ENCODE data around the gene TOE1. TPM values are rescaled to one million over a fixed set of nuclear protein-coding genes. Genes with fewer than 3 reads are reported as not detected.

TOE1 gene
- total RNA-seq, 1 donor from 2014 or later, result 7.5 TPM

DNA sequence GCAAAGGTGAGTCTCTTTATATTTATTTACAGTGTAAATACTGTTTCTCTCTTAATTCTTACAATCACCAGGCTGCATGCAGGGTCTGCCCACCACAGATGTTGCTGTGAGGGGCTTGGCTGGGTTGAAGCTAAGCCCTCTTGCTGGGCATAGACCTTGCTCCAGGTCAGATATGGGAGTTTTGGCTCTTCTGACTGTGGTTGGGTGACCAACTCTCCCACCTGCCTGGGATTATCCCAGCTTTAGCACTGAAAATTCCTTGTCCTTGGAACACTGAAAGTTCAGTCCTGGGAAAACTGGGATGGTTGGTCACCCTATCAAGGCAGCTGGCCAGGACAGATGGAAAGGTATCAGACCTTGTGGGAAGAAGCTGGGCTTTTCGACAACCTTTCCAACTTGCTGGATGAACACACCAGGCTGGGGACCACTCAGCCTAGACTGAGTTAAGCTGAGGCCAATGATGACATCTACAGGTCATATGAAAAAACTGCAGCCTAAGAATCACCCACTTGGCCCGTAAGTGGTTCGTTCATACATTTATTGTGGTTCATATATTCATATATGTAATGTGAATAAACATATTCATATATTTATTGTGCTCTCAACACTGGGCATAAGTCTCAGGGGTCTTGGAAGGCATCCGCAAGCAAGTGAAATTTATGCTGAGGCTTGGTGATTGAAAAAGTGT, 39.8 kb upstream of the TOE1 start:
- H3K27me3 Mint-ChIP-seq (ENCODE audit: unreplicated experiment), result peaks cover 2% of the 10 kb centered on the region
- peak; percentile 29 for DNase-seq

GRCh38 chr1:45300669-45300997, 39.3 kb upstream of the TOE1 start:
- no peak overlapping the region for H3K4me3 Mint-ChIP-seq (ENCODE audit: unreplicated experiment)

More for the DNA sequence above, 39.8 kb upstream of the TOE1 start:
- peaks cover 3% of the 10 kb centered on the region for H3K9me3 Mint-ChIP-seq (ENCODE audit: unreplicated experiment)
- TF ChIP-seq, protein P1, sequence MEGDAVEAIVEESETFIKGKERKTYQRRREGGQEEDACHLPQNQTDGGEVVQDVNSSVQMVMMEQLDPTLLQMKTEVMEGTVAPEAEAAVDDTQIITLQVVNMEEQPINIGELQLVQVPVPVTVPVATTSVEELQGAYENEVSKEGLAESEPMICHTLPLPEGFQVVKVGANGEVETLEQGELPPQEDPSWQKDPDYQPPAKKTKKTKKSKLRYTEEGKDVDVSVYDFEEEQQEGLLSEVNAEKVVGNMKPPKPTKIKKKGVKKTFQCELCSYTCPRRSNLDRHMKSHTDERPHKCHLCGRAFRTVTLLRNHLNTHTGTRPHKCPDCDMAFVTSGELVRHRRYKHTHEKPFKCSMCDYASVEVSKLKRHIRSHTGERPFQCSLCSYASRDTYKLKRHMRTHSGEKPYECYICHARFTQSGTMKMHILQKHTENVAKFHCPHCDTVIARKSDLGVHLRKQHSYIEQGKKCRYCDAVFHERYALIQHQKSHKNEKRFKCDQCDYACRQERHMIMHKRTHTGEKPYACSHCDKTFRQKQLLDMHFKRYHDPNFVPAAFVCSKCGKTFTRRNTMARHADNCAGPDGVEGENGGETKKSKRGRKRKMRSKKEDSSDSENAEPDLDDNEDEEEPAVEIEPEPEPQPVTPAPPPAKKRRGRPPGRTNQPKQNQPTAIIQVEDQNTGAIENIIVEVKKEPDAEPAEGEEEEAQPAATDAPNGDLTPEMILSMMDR (IDR thresholded peaks at IDR 0.05; ENCODE audit: partially characterized antibody, unreplicated experiment), result peak; percentile 75
- peaks cover 2% of the 10 kb centered on the region for H3K4me1 Mint-ChIP-seq (ENCODE audit: low read depth, unreplicated experiment)
- no peaks in the 10 kb centered on the region for H3K36me3 Mint-ChIP-seq (ENCODE audit: unreplicated experiment)
- H3K4me3 Mint-ChIP-seq (ENCODE audit: unreplicated experiment), result peak overlapping the region; percentile 18
- no peak overlapping the region for H3K27ac Mint-ChIP-seq (ENCODE audit: unreplicated experiment)

GRCh38 chr1:45302505-45303150, 37.3 kb upstream of the TOE1 start:
- Mint-ChIP-seq H3K36me3 (ENCODE audit: unreplicated experiment) (no peaks in the 10 kb centered on the region), H3K4me1 (ENCODE audit: low read depth, unreplicated experiment) (peaks cover 2% of the 10 kb centered on the region), H3K4me3 (ENCODE audit: unreplicated experiment) (peak overlapping the region; percentile 90), H3K9me3 (ENCODE audit: unreplicated experiment) (peaks cover 3% of the 10 kb centered on the region), H3K27ac (ENCODE audit: unreplicated experiment) (no peak overlapping the region), H3K27me3 (ENCODE audit: unreplicated experiment) (peaks cover 2% of the 10 kb centered on the region)
- TF ChIP-seq, protein P1 (IDR thresholded peaks at IDR 0.05; ENCODE audit: partially characterized antibody, unreplicated experiment), result no peak
- no peak for DNase-seq

More at GRCh38 chr1:45300669-45300997, 39.3 kb upstream of the TOE1 start:
- Mint-ChIP-seq H3K27me3 (ENCODE audit: unreplicated experiment) (peaks cover 2% of the 10 kb centered on the region), H3K9me3 (ENCODE audit: unreplicated experiment) (peaks cover 3% of the 10 kb centered on the region), H3K27ac (ENCODE audit: unreplicated experiment) (no peak overlapping the region), H3K36me3 (ENCODE audit: unreplicated experiment) (no peaks in the 10 kb centered on the region), H3K4me1 (ENCODE audit: low read depth, unreplicated experiment) (peaks cover 2% of the 10 kb centered on the region)
- no peak for DNase-seq
- TF ChIP-seq, protein P1 (IDR thresholded peaks at IDR 0.05; ENCODE audit: partially characterized antibody, unreplicated experiment), result no peak

- Mint-ChIP-seq H3K4me1 (ENCODE audit: low read depth, unreplicated experiment) (peaks cover 2% of the 10 kb centered on the region), H3K27ac (ENCODE audit: unreplicated experiment) (peak overlapping the region; percentile 86), H3K9me3 (ENCODE audit: unreplicated experiment) (peaks cover 3% of the 10 kb centered on the region), H3K27me3 (ENCODE audit: unreplicated experiment) (peaks cover 2% of the 10 kb centered on the region), H3K36me3 (ENCODE audit: unreplicated experiment) (no peaks in the 10 kb centered on the region), H3K4me3 (ENCODE audit: unreplicated experiment) (peak overlapping the region; percentile 90)
- TF ChIP-seq, protein P1 (IDR thresholded peaks at IDR 0.05; ENCODE audit: partially characterized antibody, unreplicated experiment), result peak; percentile 55
- DNase-seq, result peak; percentile 98
Measured at GRCh38 chr1:45303520-45304310, 36.3 kb upstream of the TOE1 start.
